Uterus (tissue), 2 donors: ENCODE results near the gene LDLRAD2.

Experiments
- POLR2A ChIP-seq, 2 donors: fragments of 450-650 bp; IDR thresholded peaks; one replicate each; pipeline ENCODE4 v1.6.1; 2016; ENCODE audit warnings: antibody characterized with exemption in 2 of 2, mild to moderate bottlenecking in 1 of 2, moderate library complexity in 1 of 2
- TF ChIP-seq, protein P1 (sequence below), 4 experiments: fragments of 200-600 bp in 2 of 4; fragments of 450-650 bp in 2 of 4; sonication (generic) in 2 of 4; IDR thresholded peaks; one replicate each; pipeline ENCODE4 v1.5.1; 2016 to 2019; ENCODE audit warnings: antibody characterized with exemption in 4 of 4, mild to moderate bottlenecking in 2 of 4, moderate library complexity in 1 of 4

DNA sequence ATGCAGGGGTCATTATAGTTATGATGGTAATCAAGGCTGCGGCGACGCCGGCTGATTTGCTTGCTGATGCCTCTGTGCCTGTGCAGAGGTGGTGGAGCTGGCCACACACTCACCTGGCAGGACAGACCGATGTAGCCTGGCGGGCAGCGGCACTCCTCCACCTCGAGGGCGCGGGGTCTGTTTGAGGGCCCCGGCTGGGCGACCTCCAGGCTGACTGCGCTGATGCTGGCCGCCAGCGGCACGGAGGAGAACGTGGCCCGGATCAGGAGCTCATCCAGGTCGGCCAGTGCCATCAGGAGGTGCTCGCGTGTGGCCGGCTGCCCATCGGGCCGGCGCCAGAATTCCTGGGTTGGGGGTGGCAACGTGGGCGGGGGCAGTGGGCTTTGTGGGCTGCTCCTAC is 52.7 kb downstream of the LDLRAD2 start:
- TF ChIP-seq, protein P1, sequence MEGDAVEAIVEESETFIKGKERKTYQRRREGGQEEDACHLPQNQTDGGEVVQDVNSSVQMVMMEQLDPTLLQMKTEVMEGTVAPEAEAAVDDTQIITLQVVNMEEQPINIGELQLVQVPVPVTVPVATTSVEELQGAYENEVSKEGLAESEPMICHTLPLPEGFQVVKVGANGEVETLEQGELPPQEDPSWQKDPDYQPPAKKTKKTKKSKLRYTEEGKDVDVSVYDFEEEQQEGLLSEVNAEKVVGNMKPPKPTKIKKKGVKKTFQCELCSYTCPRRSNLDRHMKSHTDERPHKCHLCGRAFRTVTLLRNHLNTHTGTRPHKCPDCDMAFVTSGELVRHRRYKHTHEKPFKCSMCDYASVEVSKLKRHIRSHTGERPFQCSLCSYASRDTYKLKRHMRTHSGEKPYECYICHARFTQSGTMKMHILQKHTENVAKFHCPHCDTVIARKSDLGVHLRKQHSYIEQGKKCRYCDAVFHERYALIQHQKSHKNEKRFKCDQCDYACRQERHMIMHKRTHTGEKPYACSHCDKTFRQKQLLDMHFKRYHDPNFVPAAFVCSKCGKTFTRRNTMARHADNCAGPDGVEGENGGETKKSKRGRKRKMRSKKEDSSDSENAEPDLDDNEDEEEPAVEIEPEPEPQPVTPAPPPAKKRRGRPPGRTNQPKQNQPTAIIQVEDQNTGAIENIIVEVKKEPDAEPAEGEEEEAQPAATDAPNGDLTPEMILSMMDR (IDR thresholded peaks at IDR 0.05): no peak
- TF ChIP-seq POLR2A (IDR thresholded peaks at IDR 0.05): no peak
